HFFc6 (cell line): ENCODE results near the gene SYT13. TPM values are rescaled to one million over a fixed set of nuclear protein-coding genes. Genes with fewer than 3 reads are reported as not detected.

Experiments
- DNase-seq: peaks from one replicate; pipeline ENCODE4 v3.0.0-alpha.2; 2018
- H3K27ac Mint-ChIP-seq: 2 replicates; pipeline ENCODE4 v1.8.0; 2020; ENCODE audit warnings: mild to moderate bottlenecking, mixed read lengths
- H3K27me3 Mint-ChIP-seq: 2 replicates; pipeline ENCODE4 v1.8.0; 2021; ENCODE audit warnings: mild to moderate bottlenecking, moderate library complexity, mixed read lengths; ENCODE audit not compliant: insufficient read depth
- H3K36me3 Mint-ChIP-seq: 2 replicates; pipeline ENCODE4 v1.8.0; 2021; ENCODE audit warnings: low read depth, mixed read lengths
- H3K4me1 Mint-ChIP-seq: 2 replicates; pipeline ENCODE4 v1.8.0; 2020; ENCODE audit warnings: low read depth, mixed read lengths
- H3K4me3 Mint-ChIP-seq: 2 replicates; pipeline ENCODE4 v1.8.0; 2020; ENCODE audit warnings: mild to moderate bottlenecking, moderate library complexity, mixed read lengths
- H3K9me3 Mint-ChIP-seq: 2 replicates; pipeline ENCODE4 v1.8.0; 2020; ENCODE audit warnings: mild to moderate bottlenecking, mixed read lengths
- total RNA-seq, 6 experiments: library from RNA; stranded (reverse); fragmentation: NEBNext Ultra II Directional; extraction: Animal tissue kit (Norgen Biotek cat#: 25700); gene quantifications; 2 replicates in 1 of 6; 3 replicates in 5 of 6; pipeline ENCODE4 v1.2.3, GENCODE V29; 2021
- TF ChIP-seq, protein P1 (sequence below): fragments of 200-600 bp; sonication (generic); IDR thresholded peaks from 2 replicates; pipeline ENCODE4 v1.5.0; 2021; ENCODE audit warnings: antibody characterized with exemption, mild to moderate bottlenecking

Gene SYT13
- total RNA-seq, 6 experiments from 2014 or later = not detected

DNA sequence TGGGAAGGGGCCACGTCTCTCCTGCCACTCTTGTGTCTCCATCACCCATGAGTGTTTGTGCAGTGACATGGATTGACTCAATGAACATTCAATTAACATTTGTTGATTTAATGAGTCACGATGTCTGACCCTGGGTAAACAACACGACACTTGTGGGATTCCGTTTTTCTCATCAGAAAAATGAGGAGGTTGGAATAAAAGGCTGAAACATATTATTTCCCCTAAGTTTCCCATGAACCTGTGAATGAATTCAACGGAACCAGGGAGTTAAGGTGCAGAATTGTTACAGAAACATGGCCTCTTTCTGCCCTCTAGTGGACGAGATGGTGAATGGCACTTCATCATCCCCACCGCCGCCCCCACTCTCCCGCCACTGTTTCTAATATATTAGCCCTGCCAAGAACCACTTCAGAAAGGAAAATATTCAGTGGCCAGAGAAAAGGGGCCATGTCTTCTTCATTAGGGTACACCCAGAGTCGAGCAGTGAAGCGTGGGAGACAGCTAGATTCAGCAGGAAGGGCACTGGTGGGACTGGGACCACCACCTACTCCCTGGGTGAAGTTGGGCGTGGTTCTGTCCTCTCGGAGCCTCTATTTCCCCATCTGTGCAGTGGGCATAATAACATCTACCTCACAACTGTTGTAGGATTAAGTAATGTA lies 46.3 kb upstream of the SYT13 start:
- peaks cover 16% of the 10 kb centered on the region for H3K27me3 Mint-ChIP-seq
- TF ChIP-seq, protein P1, sequence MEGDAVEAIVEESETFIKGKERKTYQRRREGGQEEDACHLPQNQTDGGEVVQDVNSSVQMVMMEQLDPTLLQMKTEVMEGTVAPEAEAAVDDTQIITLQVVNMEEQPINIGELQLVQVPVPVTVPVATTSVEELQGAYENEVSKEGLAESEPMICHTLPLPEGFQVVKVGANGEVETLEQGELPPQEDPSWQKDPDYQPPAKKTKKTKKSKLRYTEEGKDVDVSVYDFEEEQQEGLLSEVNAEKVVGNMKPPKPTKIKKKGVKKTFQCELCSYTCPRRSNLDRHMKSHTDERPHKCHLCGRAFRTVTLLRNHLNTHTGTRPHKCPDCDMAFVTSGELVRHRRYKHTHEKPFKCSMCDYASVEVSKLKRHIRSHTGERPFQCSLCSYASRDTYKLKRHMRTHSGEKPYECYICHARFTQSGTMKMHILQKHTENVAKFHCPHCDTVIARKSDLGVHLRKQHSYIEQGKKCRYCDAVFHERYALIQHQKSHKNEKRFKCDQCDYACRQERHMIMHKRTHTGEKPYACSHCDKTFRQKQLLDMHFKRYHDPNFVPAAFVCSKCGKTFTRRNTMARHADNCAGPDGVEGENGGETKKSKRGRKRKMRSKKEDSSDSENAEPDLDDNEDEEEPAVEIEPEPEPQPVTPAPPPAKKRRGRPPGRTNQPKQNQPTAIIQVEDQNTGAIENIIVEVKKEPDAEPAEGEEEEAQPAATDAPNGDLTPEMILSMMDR = peak; percentile 91
- DNase-seq = peak; percentile 7
- no peak overlapping the region for H3K27ac Mint-ChIP-seq
- peaks cover 5% of the 10 kb centered on the region; the same call in 1 of the 2 replicates for H3K36me3 Mint-ChIP-seq
- H3K4me1 Mint-ChIP-seq = peaks cover 20% of the 10 kb centered on the region
- H3K4me3 Mint-ChIP-seq = peak overlapping the region; percentile 71
- H3K9me3 Mint-ChIP-seq = no peaks in the 10 kb centered on the region; the same call in 1 of the 2 replicates

- no peak for DNase-seq
- no peak overlapping the region for H3K4me3 Mint-ChIP-seq
- TF ChIP-seq, protein P1 = no peak
- H3K4me1 Mint-ChIP-seq = peaks cover 20% of the 10 kb centered on the region
- peaks cover 5% of the 10 kb centered on the region; the same call in 1 of the 2 replicates for H3K9me3 Mint-ChIP-seq
- H3K27ac Mint-ChIP-seq = no peak overlapping the region
- H3K36me3 Mint-ChIP-seq = peaks cover 5% of the 10 kb centered on the region; the same call in 1 of the 2 replicates
- H3K27me3 Mint-ChIP-seq = peaks cover 19% of the 10 kb centered on the region
These were observed 45.7 kb upstream of the SYT13 start for GRCh38 chr11:45331839-45332238.

GRCh38 chr11:45328726-45329125 lies 42.6 kb upstream of the SYT13 start:
- no peak for DNase-seq
- Mint-ChIP-seq H3K4me1 (peaks cover 20% of the 10 kb centered on the region), H3K9me3 (peaks cover 7% of the 10 kb centered on the region; the same call in 1 of the 2 replicates), H3K36me3 (peaks cover 5% of the 10 kb centered on the region; the same call in 1 of the 2 replicates), H3K27ac (no peak overlapping the region), H3K27me3 (peaks cover 24% of the 10 kb centered on the region), H3K4me3 (no peak overlapping the region)
- TF ChIP-seq, protein P1 = no peak

- peaks cover 5% of the 10 kb centered on the region; the same call in 1 of the 2 replicates for H3K36me3 Mint-ChIP-seq
- TF ChIP-seq, protein P1 = no peak
These were observed 38.3 kb upstream of the SYT13 start for GRCh38 chr11:45324459-45324858.

GRCh38 chr11:45323601-45324249 lies 37.6 kb upstream of the SYT13 start:
- H3K4me3 Mint-ChIP-seq = no peak overlapping the region
- peaks cover 43% of the 10 kb centered on the region for H3K27me3 Mint-ChIP-seq

More at GRCh38 chr11:45324459-45324858, 38.3 kb upstream of the SYT13 start:
- Mint-ChIP-seq H3K27me3 (peaks cover 46% of the 10 kb centered on the region), H3K4me1 (no peaks in the 10 kb centered on the region), H3K27ac (no peak overlapping the region), H3K9me3 (peaks cover 7% of the 10 kb centered on the region; the same call in 1 of the 2 replicates), H3K4me3 (no peak overlapping the region)
- DNase-seq = no peak

More at GRCh38 chr11:45323601-45324249, 37.6 kb upstream of the SYT13 start:
- H3K36me3 Mint-ChIP-seq = peaks cover 5% of the 10 kb centered on the region; the same call in 1 of the 2 replicates
- no peak for DNase-seq
- H3K4me1 Mint-ChIP-seq = no peaks in the 10 kb centered on the region
- TF ChIP-seq, protein P1 = no peak
- peaks cover 7% of the 10 kb centered on the region; the same call in 1 of the 2 replicates for H3K9me3 Mint-ChIP-seq
- H3K27ac Mint-ChIP-seq = no peak overlapping the region
